Germinal center (tissue), 1 donor: ENCODE results near the gene SCYGR8.
"Not testable (repeated sequence)": the region's sequence is repeated elsewhere in the genome, so short reads cannot be mapped to it uniquely, and the experiment has no call there.

Experiments
- DNase-seq: peaks from one replicate; pipeline ENCODE4 v3.0.0; 2012; ENCODE audit warnings: mixed read lengths, low spot score

SCYGR8 gene, protein sequence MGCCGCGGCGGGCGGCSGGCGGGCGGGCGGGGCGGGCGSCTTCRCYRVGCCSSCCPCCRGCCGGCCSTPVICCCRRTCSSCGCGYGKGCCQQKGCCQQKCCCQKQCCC

DNA sequence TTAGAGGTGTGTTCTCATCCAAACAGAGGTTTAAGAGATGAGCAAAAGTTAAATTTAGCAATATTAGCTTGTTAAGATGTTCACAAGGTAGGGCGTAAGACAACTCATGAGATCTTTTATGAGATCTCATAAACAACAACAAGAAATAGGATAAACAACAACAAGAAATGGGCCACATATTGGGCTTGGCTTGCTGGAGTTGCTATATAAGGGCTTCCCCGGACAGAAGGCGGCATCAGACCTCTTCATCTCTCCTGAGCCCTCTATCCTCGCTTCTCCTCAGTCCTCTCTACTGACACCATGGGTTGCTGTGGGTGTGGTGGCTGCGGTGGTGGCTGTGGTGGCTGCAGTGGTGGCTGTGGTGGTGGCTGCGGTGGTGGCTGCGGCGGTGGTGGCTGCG lies at the start of gene SCYGR8:
Gene SCYGR8, plus strand, starts transcription at position 301 of the 400 bp plus-strand sequence. Its CDS starts 0 bp downstream, at position 301.
- no peak for DNase-seq

DNA sequence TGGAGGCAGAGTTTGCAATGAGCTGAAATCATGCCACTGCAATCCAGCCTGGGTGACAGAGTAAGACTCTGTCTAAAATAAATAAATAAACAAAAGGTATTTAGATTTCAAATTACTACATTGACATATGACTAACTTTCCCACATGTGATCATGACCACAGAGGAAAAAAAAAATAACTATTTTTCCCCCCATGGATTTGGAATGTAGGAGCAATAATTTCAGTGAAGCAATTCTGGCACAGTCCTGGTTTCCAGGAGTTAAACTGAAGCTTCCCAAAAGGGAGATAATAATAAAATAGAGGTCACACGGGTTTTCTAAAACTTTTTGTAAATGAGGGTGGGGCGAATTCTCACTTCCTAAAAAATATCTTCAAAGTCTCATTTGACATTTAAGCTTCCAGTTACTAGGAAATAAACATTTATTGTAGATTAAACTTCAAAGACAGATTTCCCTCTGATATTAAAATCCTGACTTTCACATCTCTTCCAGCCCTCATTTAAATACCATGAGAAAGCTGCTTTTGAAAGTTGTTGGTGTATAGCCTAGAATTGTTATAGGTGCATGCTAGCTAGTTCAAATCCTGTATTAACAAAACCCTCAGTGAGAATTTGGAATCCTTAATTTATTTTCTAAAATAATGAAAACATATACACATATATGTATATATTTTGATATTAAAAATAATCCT lies 48.6 kb upstream of the SCYGR8 start:
- no peak for DNase-seq

DNA sequence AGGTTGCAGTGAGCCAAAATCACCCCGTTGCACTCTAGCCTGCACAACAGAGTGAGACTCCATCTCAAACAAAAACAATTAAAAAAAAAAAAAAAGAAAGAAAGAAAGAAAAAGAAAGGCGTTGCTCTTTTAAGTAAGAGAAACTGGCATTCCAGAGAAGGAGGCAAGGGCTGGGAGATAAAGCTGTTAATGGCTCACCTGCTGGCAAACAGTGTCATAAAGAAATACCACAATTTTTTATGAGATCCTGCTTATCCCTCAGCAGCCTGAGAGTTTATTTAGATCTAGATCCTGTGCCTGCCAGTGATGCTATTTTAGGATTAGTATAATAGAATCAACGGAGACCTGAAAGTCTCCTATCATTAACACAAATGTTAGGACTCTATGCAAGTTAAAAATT lies 44.1 kb upstream of the SCYGR8 start:
- no peak for DNase-seq

DNA sequence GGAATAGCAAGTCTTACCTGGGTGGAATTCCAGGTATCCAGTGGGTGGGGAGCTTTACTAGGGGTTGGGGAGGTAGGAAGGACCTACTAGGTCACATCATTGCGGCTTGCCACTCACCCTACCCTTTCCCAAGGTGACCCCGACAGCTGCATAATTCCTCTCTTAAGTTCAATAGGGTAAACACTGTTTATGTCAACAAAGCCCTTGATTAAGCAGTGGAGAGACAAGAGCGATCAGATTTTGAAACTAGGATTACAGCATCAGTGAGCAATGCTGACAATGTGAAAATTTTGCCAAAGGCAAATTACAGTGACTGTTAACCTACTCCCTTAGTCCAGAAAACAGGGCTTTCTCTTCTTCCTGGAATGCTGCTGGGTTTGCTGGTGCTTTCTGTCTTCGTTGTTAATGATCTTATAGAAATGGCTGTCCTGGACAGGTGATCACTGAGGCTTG lies 42.4 kb upstream of the SCYGR8 start:
- no peak for DNase-seq

DNA sequence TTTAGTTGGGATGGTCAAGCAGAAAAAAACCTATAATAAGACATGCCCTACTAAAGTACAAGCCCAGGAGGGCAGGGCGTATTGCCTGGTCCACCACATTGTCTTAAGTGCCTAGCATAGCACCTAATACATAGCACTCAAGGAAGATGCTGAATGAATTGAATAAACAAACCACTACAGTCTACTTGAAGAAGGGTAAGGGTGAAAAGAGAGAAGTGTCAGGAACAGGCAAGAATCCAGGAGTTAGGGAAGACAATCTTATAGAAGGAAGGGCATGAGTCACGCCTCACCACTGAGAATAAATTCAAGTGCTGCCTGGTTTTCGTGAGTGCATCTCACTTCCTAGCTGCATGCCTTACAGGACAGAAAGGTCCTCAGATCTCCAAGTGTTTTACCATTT lies 41.7 kb upstream of the SCYGR8 start:
- no peak for DNase-seq

DNA sequence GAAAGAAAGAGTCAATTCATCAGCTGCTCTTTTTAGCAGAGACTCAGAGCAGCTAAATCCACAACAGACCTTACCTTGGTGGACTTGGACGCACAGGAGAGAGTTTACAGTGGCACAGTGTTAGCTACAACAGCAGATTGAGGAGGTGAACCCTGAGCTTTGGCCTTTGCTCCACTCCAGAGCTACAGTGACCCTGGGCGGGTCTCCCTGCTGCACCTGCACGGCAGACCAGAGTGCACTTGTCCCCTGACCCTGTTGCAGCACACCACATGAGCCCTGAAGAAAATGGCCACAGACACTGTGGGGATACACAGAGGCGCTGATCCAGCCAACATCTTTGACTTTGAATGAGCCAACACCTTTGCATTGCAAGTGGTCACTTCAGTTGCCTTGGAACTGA lies 38.8 kb upstream of the SCYGR8 start:
- DNase-seq: no peak

DNA sequence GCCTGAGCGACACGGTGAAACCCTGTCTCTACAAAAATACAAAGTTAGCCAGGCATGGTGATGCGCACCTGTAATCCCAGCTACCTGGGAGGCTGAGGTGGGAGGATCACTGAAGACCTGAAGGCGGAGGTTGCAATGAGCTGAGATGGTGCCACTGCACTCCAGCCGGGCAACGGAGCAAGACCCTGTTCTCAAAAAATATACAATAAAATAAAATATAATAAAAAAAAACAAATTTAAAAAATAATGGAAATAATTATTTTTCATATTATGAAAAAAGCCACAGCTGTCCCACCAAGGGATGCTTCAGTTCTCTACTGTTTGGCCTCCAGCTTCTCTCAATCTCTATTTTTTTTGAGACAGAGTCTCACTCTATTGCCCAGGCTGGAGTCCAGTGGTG lies 38.3 kb upstream of the SCYGR8 start:
- no peak for DNase-seq

DNA sequence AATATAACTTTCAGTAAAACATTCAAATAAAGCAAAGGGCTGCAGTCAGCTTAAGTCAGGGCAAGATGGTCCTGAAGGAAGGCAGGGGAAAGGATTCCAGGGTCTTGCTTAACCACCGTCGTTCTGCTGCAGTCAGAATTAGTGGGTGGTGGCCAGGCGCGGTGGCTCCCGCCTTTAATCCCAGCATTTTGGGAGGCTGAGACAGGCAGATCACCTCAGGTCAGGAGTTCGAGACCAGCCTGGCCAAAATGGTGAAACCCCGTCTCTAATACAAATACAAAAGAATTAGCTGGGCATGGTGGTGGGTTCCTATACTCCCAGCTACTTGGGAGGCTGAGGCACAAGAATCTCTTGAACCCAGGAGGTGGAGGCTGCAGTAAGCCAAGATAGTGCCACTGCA lies 34.7 kb upstream of the SCYGR8 start:
- DNase-seq: no peak

DNA sequence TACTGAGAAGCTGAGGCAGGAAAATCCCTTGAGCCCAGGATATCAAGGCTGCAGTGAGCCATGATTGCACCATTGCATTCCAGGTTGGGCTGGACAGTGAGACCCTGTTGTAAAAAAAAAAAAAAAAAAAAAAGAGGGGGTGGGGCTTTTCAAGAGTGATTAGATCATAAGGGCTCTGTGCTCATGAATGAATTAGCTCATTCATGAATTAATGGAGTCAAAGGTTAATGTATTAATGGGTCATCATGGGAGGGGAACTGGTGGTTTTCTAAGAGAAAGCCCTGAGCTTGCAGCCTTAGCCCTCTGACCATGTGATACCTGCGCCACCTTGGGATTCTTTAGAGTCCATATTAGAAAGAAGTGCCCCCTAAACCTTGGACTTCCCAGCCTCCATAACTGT lies 32.4 kb upstream of the SCYGR8 start:
- DNase-seq: no peak

DNA sequence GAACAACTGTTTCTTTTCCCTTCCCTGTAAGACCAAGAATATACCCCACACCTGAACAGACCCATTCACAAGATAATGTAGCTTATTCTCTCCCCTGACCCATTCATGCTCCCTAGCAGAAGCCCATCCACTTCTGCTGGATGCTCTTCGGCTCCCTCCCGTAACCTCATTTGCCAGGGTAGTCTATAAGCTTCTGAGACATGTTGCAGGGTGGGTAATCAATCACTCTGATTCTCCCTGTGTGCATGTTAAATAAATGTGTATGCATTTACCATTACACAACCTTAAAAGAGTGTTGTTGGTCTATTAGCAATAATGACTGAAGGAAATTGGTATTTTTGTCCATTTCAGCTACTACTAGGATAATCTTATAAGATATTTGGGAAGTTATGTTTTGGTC lies 29.2 kb upstream of the SCYGR8 start:
- DNase-seq: no peak

DNA sequence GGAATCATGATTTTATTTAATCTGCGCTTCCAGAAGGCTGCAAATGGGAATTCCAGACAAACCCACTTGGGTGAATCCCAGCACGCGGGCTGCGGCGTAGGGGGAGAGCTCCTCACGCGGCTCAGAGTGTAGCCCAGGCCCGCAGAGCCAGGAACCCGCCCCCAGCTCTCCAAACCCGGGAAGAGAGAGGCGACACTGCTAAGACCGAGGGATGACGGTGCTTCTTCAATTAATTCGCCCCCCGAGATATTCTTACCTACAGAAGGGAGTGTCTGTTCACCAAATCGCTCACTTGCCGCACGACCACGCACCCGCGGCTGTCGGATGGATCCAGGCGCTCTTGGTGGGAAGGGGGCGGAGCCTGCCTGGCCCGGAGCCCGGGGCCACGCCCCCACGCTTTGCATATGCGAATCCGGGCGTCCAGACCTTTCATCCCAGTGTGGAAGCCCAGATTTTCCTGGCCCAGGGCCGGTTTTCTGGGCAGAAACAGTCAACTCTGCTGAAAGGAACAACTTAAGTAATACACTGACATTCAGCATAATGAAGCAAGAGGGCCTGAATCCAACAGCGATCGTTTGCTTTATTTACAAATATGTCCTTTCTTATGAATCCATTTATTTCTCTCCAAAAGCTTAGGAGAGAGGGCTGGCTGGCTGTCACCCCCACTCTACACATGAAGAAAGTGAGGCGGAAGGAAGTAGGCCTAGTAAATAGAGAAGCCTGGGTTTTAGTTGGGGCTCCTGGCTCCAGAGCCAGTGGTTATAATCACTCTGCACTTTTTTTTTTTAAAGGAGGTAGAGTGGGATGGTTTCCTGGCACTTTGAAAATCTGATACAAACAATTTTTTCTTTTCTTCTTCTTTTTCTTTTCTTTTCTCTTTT lies 27.8 kb upstream of the SCYGR8 start, which contains the start of gene SLC19A3:
Gene SLC19A3, minus strand, starts transcription at position 342 of the 881 bp plus-strand sequence. CDS start 15,710 bp downstream, outside the sequence.
- DNase-seq: no peak

DNA sequence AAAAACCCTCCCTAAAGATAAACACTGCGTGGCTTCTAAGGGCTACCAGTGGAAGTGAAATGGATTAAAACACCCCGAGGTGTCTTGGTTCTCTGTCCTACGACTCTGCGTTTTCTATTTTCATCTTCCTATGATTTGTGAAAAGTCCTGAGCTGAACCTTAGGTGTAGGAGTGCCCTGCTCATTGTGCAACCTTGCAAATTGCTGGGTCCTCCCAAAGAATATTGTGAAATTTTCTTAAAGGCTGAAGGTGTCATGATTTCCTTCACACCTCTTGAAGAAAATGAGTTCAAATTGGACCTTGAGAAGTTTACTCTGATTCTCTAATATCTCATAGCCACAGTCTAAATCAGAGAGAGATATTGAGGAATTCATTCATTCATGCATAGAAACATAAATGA lies 26.1 kb upstream of the SCYGR8 start:
- no peak for DNase-seq

DNA sequence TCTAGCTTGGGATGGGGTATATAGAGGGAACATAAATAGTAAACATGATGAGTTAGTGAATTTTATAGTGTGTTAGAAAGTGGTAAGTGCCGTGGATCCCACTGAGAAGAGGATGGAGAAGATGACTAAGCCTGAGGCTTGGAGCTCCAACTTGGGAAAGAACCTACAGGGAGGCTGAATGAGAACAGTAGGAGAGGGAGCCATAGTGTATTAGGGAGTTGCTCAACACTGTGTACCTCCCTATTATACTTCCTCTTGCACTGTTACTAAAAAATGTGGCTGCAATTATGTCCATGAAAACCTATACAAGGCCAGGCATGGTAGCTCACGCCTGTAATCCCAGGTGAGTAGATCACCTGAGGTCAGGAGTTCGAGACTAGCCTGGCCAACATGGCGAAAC lies 25.0 kb upstream of the SCYGR8 start:
- no peak for DNase-seq

DNA sequence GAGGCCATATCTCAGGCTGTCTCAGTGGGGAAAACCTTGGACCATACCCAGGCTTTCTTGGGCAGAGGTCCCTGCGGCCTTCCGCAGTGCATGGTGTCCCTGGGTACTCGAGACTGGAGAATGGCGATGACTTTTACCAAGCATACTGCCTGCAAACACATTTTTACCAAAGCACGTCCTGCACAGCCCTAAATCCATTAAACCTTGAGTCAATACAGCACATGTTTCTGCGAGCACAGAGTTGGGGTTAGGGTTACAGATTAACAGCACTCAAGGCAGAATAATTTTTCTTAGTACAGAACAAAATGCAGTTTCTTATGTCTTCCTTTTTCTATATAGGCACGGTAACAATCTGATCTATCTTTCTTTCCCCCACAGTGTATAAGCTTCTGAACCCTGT lies 22.9 kb upstream of the SCYGR8 start:
- DNase-seq: not testable (repeated sequence)

DNA sequence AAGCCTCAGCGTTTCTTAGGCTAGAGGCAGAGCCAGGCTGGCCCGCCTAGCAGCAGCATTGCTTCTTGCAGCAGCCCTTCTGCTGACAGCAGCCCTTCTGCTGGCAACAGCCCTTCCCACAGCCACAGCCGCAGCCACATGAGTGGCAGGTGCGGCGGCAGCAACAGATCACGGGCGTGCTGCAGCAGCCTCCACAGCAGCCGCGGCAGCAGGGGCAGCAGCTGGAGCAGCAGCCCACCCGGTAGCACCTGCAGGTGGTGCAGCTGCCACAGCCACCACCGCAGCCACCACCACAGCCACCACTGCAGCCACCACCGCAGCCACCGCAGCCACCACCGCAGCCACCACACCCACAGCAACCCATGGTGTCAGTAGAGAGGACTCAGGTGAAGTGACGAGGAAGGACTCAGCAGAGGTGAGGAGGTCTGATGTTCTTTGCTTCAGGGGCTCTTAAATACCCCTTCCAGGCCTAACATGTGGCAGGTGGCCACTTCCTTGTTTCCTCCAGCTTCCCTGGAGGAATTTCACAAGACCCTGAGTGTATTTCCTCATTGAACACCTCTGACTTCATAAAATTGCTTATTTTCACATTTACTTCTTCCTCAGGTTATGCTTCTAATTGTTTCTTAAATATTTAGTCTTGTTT lies 21.2 kb upstream of the SCYGR8 start, which contains the start of gene SCYGR6:
Gene SCYGR6, minus strand, starts transcription at position 364 of the 646 bp plus-strand sequence. Its CDS starts 0 bp downstream, at position 364.
- no peak for DNase-seq

DNA sequence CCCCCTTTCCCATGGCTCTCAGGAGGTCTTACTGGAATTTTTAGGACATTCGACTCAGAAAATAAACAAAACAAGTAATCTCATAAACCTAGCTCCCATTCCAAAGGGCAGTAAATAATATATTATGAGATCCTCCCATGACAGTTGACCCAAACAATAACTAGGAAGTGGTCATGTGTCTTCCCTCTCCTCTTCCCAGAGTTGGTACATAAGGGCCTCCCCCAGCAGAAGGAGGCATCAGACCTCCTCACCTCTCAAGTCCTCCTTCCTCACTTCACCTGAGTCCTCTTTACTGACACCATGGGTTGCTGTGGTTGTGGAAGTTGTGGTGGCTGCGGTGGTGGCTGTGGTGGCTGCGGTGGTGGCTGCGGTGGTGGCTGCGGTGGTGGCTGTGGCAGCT lies 17.7 kb upstream of the SCYGR8 start, which contains the start of gene SCYGR7:
Gene SCYGR7, plus strand, starts transcription at position 301 of the 400 bp plus-strand sequence. Its CDS starts 0 bp downstream, at position 301.
- DNase-seq: no peak

DNA sequence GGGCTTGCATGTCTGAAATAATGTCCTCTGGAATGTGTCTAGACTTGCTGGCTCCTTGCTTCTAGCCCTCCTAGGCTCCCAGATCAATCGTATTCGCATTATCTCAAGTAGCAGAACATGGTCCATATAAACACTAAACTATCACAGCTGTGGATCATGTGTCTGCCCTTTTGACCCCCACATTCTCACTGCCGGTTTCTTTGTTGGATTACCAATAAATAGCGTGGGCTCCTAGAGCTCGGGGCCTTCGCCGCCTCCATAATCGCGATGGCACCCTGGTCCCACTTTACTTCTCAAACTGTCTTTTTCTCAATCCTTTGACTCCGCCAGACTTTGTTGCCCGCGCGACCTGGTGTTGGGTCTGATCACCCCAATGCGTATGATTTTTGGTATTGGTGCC lies 6.3 kb upstream of the SCYGR8 start:
- DNase-seq: no peak

DNA sequence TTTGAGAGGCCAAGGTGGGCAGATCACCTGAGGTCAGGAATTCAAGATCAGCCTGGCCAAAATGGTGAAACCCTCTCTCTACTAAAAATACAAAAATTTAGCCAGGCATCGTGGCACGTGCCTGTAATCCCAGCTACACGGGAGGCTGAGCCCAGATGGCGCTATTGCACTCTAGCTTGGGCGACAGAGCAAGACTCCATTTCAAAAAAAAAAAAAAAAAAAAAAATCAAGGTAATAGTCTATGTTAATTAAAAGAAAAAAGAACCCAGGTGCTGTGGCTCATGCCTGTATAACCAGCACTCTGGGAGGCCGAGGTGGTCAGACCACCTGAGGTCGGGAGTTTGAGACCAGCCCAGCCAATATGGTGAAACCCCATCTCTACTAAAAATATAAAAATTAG lies 5.0 kb upstream of the SCYGR8 start:
- DNase-seq: not testable (repeated sequence)

DNA sequence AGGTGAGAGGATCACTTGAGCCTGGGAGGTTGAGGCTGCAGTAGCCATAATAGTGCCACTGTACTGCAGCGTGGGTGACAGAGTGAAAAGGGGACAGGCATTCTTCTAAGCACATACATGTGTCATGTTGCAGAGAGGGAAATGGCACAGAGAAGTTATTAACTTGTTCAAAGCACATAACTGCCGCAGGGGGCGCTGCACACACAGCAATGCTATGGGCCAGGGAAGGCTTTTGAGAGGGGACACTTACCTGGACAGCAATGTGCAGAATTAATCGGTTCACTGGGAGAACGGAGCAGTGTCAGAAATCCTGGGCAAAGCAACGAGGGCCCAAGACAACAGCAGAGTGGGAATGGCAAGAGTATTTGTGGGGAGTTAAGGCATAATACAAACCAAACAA lies 2.4 kb downstream of the SCYGR8 start:
- no peak for DNase-seq

DNA sequence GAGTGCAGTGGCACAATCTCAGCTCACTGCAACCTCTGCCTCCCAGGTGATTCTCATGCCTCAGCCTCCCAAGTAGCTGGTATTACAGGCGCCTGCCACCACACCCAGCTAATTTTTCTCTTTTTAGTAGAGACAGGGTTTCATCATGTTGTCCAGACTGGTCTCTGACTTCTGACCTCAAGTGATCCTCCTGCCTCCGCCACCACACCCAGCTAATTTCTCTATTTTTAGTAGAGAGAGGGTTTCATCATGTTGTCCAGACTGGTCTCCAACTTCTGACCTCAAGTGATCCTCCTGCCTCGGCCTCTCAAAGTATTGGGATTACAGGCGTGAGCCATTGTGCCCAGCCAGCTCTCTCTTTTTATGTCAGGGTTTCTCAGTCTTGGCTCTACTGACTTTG lies 10.6 kb downstream of the SCYGR8 start:
- not testable (repeated sequence) for DNase-seq

DNA sequence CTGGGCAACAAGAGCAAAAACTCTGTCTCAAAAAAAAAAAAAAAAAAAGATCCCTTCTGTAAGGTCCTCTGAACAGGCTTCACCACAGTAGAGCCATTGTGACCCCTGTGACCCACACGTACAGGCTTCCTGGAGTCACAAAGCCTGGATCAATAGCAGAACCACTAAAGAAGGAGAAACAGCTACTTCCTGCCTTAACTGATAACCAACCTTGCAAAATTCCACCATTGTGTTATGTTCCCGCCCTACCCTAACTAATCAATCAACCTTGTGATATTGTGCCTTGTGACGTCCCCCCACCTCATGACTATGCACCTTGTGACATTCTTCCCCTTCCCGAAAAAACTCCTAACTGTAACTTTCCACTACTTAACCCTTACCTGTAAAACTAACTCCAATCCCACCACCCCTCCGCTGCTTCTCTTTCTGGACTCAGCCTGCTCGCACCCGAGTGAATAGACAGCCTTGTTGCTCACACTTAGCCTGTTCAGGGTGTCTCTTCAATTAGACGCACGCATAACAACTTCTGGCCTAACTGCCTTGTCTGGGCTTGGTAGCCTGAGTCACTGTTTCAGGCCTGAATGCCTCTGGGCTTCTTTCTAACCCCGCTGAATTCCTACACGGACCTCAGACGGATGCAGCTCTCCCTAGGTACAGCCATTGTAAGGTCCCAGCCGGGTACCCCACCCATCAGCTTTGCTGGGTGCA lies 13.9 kb downstream of the SCYGR8 start:
- no peak for DNase-seq
